Placental pericyte (primary cell): ENCODE measurements around the gene THAP3. TPM values are rescaled to one million over a fixed set of nuclear protein-coding genes. Genes with fewer than 3 reads are reported as not detected.

Experiments used
- total RNA-seq: library from RNA; depleted of rRNA; stranded (reverse); fragments of >200 nt; gene quantifications from 2 replicates; pipeline ENCODE4 v1.2.3, GENCODE V29; 2012

The THAP3 gene
- 11.5 and 16.4 TPM in 2 replicates for total RNA-seq

GRCh38 chr1:6624710-6625583, at the start of gene THAP3:
Gene THAP3, plus strand, starts transcription at chr1:6624868. Its CDS starts 351 bp downstream, at chr1:6625219.

GRCh38 chr1:6579374-6580118, 45.1 kb upstream of the THAP3 start, which contains the start of gene ZBTB48:
Gene ZBTB48, plus strand, starts transcription at chr1:6579994. Its CDS starts 616 bp downstream, at chr1:6580610.

GRCh38 chr1:6602669-6603237, 21.9 kb upstream of the THAP3 start, which contains the start of gene KLHL21:
Gene KLHL21, minus strand, starts transcription at chr1:6602869. Its CDS starts 52 bp downstream, at chr1:6602817.

GRCh38 chr1:6613361-6614018, 11.2 kb upstream of the THAP3 start, which contains the start of gene PHF13:
Gene PHF13, plus strand, starts transcription at chr1:6613731. Its CDS starts 336 bp downstream, at chr1:6614067.

Other genes starting within 250 kb of the THAP3 start
- gene ACOT7, start 231.1 kb upstream of the THAP3 start, total RNA-seq, result 56.1 and 57.3 TPM in 2 replicates
- 0.14 and 0.22 TPM in 2 replicates for gene HES2, start 204.9 kb upstream of the THAP3 start, total RNA-seq
- gene ESPN, start 200.1 kb upstream of the THAP3 start, total RNA-seq, result under 0.01 TPM in 1 of 2 replicates, not detected in the other
- gene TNFRSF25, start 158.7 kb upstream of the THAP3 start, total RNA-seq, result 1.4 and 1.5 TPM in 2 replicates
- gene PLEKHG5, start 133.2 kb upstream of the THAP3 start, total RNA-seq, result 2.8 and 7.2 TPM in 2 replicates
- 23.2 and 46.2 TPM in 2 replicates for gene NOL9, start 70.4 kb upstream of the THAP3 start, total RNA-seq
- under 0.01 and 0.14 TPM in 2 replicates for gene TAS1R1, start 69.6 kb upstream of the THAP3 start, total RNA-seq
- 11.5 and 14.4 TPM in 2 replicates for gene ZBTB48, start 44.9 kb upstream of the THAP3 start, total RNA-seq
- gene KLHL21, start 22.0 kb upstream of the THAP3 start, total RNA-seq, result 46.5 and 46.6 TPM in 2 replicates
- 12.0 and 12.5 TPM in 2 replicates for gene PHF13, start 11.1 kb upstream of the THAP3 start, total RNA-seq
- 40.7 and 43.8 TPM in 2 replicates for gene DNAJC11, start 76.9 kb downstream of the THAP3 start, total RNA-seq
- 38.5 and 49.7 TPM in 2 replicates for gene CAMTA1, start 160.6 kb downstream of the THAP3 start, total RNA-seq